Measurements from ENCODE around the gene NF1. TPM values are rescaled to one million over a fixed set of nuclear protein-coding genes. Genes with fewer than 3 reads are reported as not detected.

NF1 gene
- total and polyA plus RNA-seq, 2 of the 13 experiments (the other 11 are each of a cell fraction or from before 2014, with no cell fraction given) = 21.5 to 26.5 TPM

- no peak for DNase-seq (ENCODE audit: low spot score)
- POLR2A ChIA-PET = no interaction called here
- H3K4me1 ChIP-seq (ENCODE audit: insufficient read depth, low read length) = peaks cover 30% of the 10 kb centered on the region
- no peak overlapping the region for H2AFZ ChIP-seq (ENCODE audit: low read length)
- no TSS peak for BruUV-seq (replicated peaks)
- in situ Hi-C loops (cut with HindIII; ENCODE audit: extremely low pct_ligation_motif_present, low pct_unique_long_range_greater_than_20kb) = no loop called here
- intact Hi-C loops (cut with micrococcal nuclease; ENCODE audit: unreplicated experiment) = no loop called here
- no peak overlapping the region for H3K9ac ChIP-seq (ENCODE audit: insufficient read depth, low read depth, low read length)
- peaks cover 1 to 25% of the 10 kb centered on the region in 2 experiments; a peak in 3 of 5 replicates for H3K27me3 ChIP-seq (ENCODE audit: control insufficient read depth in 1 of 2, insufficient read depth in 2 of 2, low read length in 2 of 2)
- H3K9me3 ChIP-seq (ENCODE audit: low read length) = no peaks in the 10 kb centered on the region
- 30% methylated on average over 11 of the region's 12 CpGs for WGBS (ENCODE audit: low lambda C conversion rate)
- H3K4me2 ChIP-seq (ENCODE audit: low read depth, low read length) = no peak overlapping the region
- no peak overlapping the region for H3K27ac ChIP-seq (ENCODE audit: extremely low read length, insufficient read depth, low read length)
- H3K36me3 ChIP-seq (replicated peaks in 1 of 2; ENCODE audit: control insufficient read depth in 1 of 2, insufficient read depth in 2 of 2, low read length in 2 of 2) = no peaks in the 10 kb centered on the region
- FAIRE-seq = no peak
- no peaks in the 10 kb centered on the region for H4K20me1 ChIP-seq (ENCODE audit: insufficient read depth, low read length)
- no peak for ATAC-seq
- H3K79me2 ChIP-seq (ENCODE audit: insufficient read depth, low read length) = no peaks in the 10 kb centered on the region
- TF ChIP-seq ZNF282 (IDR thresholded peaks at IDR 0.05; ENCODE audit: partially characterized antibody) (no peak), ZIK1 (CRISPR knock-in tag; IDR thresholded peaks at IDR 0.05; ENCODE audit: borderline replicate concordance, low read depth) (no peak), ZNF768 (CRISPR knock-in tag; IDR thresholded peaks at IDR 0.05) (peak; percentile 89), ZKSCAN5 (CRISPR knock-in tag; IDR thresholded peaks at IDR 0.05) (no peak)
- CTCF ChIA-PET (ENCODE audit: low intra/inter-chr PET ratio, low total read pairs) = no interaction called here
- H3K4me3 ChIP-seq (replicated peaks in 1 of 3; ENCODE audit: insufficient read depth in 1 of 3, low read depth in 2 of 3, low read length in 3 of 3) = no peak overlapping the region
Observed at GRCh38 chr17:31413874-31414549, 319.2 kb downstream of the NF1 start.

GRCh38 chr17:31414550-31414918, 319.8 kb downstream of the NF1 start:
- Histone ChIP-seq H2AFZ (ENCODE audit: low read length) (no peak overlapping the region), H4K20me1 (ENCODE audit: insufficient read depth, low read length) (no peaks in the 10 kb centered on the region), H3K4me2 (ENCODE audit: low read depth, low read length) (no peak overlapping the region), H3K27me3 (ENCODE audit: control insufficient read depth in 1 of 2, insufficient read depth in 2 of 2, low read length in 2 of 2) (peaks cover 1 to 25% of the 10 kb centered on the region in 2 experiments; a peak in 3 of 5 replicates), H3K27ac (ENCODE audit: extremely low read length, insufficient read depth, low read length) (no peak overlapping the region), H3K36me3 (replicated peaks in 1 of 2; ENCODE audit: control insufficient read depth in 1 of 2, insufficient read depth in 2 of 2, low read length in 2 of 2) (no peaks in the 10 kb centered on the region), H3K4me3 (replicated peaks in 1 of 3; ENCODE audit: insufficient read depth in 1 of 3, low read depth in 2 of 3, low read length in 3 of 3) (no peak overlapping the region), H3K9me3 (ENCODE audit: low read length) (no peaks in the 10 kb centered on the region), H3K9ac (ENCODE audit: insufficient read depth, low read depth, low read length) (no peak overlapping the region), H3K79me2 (ENCODE audit: insufficient read depth, low read length) (no peaks in the 10 kb centered on the region), H3K4me1 (ENCODE audit: insufficient read depth, low read length) (peaks cover 30% of the 10 kb centered on the region)
- 86% methylated on average over 6 of the region's 6 CpGs for WGBS (ENCODE audit: low lambda C conversion rate)
- ChIA-PET CTCF (ENCODE audit: low intra/inter-chr PET ratio, low total read pairs) (no interaction called here), POLR2A (no interaction called here)
- ATAC-seq (no peak), DNase-seq (ENCODE audit: low spot score) (no peak), FAIRE-seq (no peak)
- BruUV-seq (replicated peaks) = no TSS peak
- intact Hi-C loops (cut with micrococcal nuclease; ENCODE audit: unreplicated experiment) = no loop called here
- in situ Hi-C loops (cut with HindIII; ENCODE audit: extremely low pct_ligation_motif_present, low pct_unique_long_range_greater_than_20kb) = no loop called here
- no peak for TF ChIP-seq MYPOP (CRISPR knock-in tag; IDR thresholded peaks at IDR 0.05)
- no peak for TF ChIP-seq ZNF607 (CRISPR knock-in tag; IDR thresholded peaks at IDR 0.05; ENCODE audit: borderline replicate concordance)
- no peak for TF ChIP-seq ZNF558 (CRISPR knock-in tag; IDR thresholded peaks at IDR 0.05; ENCODE audit: borderline replicate concordance)
- no peak for TF ChIP-seq RCOR2 (CRISPR knock-in tag; IDR thresholded peaks at IDR 0.05)
- no peak for TF ChIP-seq ZNF781 (CRISPR knock-in tag; IDR thresholded peaks at IDR 0.05; ENCODE audit: borderline replicate concordance, not compliant biosample characterization)
- no peak for TF ChIP-seq MXD3 (CRISPR knock-in tag; IDR thresholded peaks at IDR 0.05)
- TF ChIP-seq PREB (CRISPR knock-in tag; IDR thresholded peaks at IDR 0.05) = no peak
